Epithelial cell of proximal tubule (primary cell): Measurements from ENCODE around the gene CACNA2D1. TPM values are rescaled to one million over a fixed set of nuclear protein-coding genes. Genes with fewer than 3 reads are reported as not detected.

Experiments used
- DNase-seq: peaks from one replicate; pipeline ENCODE4 v3.0.0-alpha.2; 2011; ENCODE audit warnings: low read depth
- H3K4me3 ChIP-seq: 2 replicates; pipeline ENCODE4 v1.5.1; 2011; ENCODE audit warnings: low read depth, mild to moderate bottlenecking, low read length
- CTCF ChIP-seq: conservative IDR thresholded peaks from 2 replicates; pipeline ENCODE4 v1.5.1; 2012; ENCODE audit warnings: low read depth, mild to moderate bottlenecking, low read length
- total RNA-seq: library from RNA; depleted of rRNA; stranded (reverse); fragments of >200 nt; gene quantifications from 2 replicates; pipeline ENCODE4 v1.2.3, GENCODE V29; 2015

CACNA2D1 gene
- total RNA-seq, 1 donor from 2014 or later, result 6.1 TPM

DNA sequence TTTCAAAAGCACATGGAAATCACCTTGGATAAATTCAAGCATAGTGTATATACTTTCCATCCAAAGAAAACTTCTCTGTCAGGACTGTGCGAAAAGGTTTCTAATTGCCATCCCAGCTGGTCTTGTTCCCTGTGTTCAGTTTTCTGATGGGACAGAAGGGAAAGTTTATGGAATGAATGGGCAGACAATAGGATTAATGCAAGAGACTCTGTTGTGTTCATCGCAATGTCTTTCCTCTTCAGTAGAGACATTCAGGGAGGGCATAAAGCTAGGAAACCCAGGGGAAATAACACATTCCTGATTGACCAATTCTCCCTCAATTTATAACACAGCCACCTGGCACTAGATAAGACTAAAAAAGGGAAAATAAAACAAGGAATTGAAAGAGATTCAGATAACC is 78.9 kb downstream of the CACNA2D1 start:
- TF ChIP-seq CTCF, result no peak
- no peak for DNase-seq
- no peak overlapping the region for H3K4me3 ChIP-seq

DNA sequence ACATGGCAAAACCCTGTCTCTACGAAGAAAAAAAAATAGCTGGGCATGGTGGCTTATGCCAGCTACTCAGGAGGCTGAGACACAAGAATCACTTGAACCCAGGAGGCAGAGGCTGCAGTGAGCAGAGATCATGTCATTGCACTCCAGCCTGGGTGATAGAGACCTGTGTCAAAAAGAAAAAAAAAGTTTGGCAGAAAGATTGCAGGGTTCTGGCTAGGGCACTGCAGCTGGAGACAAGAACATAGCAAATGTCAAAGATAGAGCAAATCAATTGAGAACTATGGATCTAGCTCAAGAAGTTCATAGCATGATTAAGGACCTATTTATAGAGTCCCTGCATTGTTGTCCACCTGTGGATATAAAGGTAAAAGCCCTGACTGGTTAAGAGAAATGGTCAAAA is 79.5 kb downstream of the CACNA2D1 start:
- no peak overlapping the region for H3K4me3 ChIP-seq
- no peak for TF ChIP-seq CTCF
- DNase-seq, result no peak

GRCh38 chr7:82362129-82362706 is 81.4 kb downstream of the CACNA2D1 start:
- no peak for DNase-seq
- no peak for TF ChIP-seq CTCF
- H3K4me3 ChIP-seq, result no peak overlapping the region

GRCh38 chr7:82360591-82361368 is 82.8 kb downstream of the CACNA2D1 start:
- DNase-seq, result no peak
- H3K4me3 ChIP-seq, result no peak overlapping the region
- no peak for TF ChIP-seq CTCF

- DNase-seq, result no peak
- no peak for TF ChIP-seq CTCF
- no peak overlapping the region for H3K4me3 ChIP-seq
These were observed 84.2 kb downstream of the CACNA2D1 start for GRCh38 chr7:82359426-82359825.

DNA sequence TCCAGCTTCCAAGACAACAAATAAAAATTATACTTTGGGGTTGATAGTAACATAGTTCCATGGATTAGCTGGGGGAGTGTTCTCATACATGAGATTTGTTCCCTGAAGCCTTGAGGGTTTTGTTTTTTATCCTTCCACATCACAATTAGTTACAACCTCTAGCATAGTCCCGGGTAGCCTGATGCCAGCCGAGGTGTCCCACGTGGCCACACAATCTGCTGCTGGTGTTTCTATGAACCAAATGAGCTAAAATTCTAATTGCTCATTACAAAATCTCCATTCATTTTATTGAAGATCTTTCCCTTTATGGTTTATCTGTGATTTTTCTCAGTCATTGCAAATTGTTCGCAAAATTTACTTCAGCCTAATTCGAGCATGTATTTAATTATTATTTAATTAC is 84.7 kb downstream of the CACNA2D1 start:
- no peak overlapping the region for H3K4me3 ChIP-seq
- no peak for DNase-seq
- no peak for TF ChIP-seq CTCF
